H1 (cell line): Measurements from ENCODE around the gene MAP2K5. TPM values are rescaled to one million over a fixed set of nuclear protein-coding genes. Genes with fewer than 3 reads are reported as not detected.

Experiments
- CTCF ChIA-PET: fragments of 300-600 bp; sonication (Branson Sonifier 250); formaldehyde crosslinking; loops from one replicate; lab custom pipeline; 2021; ENCODE audit not compliant: partially characterized antibody; lab: Charles Lee
- POLR2A ChIA-PET: fragments of 300-600 bp; sonication (Branson Sonifier 250); formaldehyde crosslinking; loops from one replicate; lab custom pipeline; 2021; ENCODE audit warnings: inconsistent platforms; ENCODE audit not compliant: partially characterized antibody; lab: Charles Lee
- DNase-seq, 2 experiments: peaks; one replicate each; pipeline versions ENCODE4 v3.0.0 to v3.0.0-alpha.2; 2010 to 2022; ENCODE audit warnings: low spot score in 2 of 2, low read depth in 1 of 2, mixed read lengths in 1 of 2
- FAIRE-seq: peaks from 2 replicates; lab custom pipeline; 2011; peaks lifted over from hg19 to GRCh38; lab: Jason Lieb, UNC
- H2AFZ ChIP-seq: 2 replicates; pipeline ENCODE4 v1.8.1; 2012; ENCODE audit warnings: low read length, inconsistent platforms
- H2AK5ac ChIP-seq: 2 replicates; pipeline ENCODE4 v1.6.1; 2013; ENCODE audit warnings: low read depth, low read length
- H2BK120ac ChIP-seq: replicated peaks from 2 replicates; pipeline ENCODE3; 2013; ENCODE audit warnings: low read depth, low read length, inconsistent platforms
- H2BK12ac ChIP-seq: 2 replicates; pipeline ENCODE4 v1.6.1; 2013; ENCODE audit warnings: low read depth, low read length
- H2BK15ac ChIP-seq: 2 replicates; pipeline ENCODE4 v1.6.1; 2013; ENCODE audit warnings: low read length
- H2BK20ac ChIP-seq: 2 replicates; pipeline ENCODE4 v1.6.1; 2013; ENCODE audit warnings: low read length
- H2BK5ac ChIP-seq: 2 replicates; pipeline ENCODE4 v1.6.1; 2013; ENCODE audit warnings: low read depth, low read length
- H3K14ac ChIP-seq: 2 replicates; pipeline ENCODE4 v1.6.1; 2013; ENCODE audit warnings: inconsistent platforms; ENCODE audit not compliant: insufficient read length
- H3K18ac ChIP-seq: 2 replicates; pipeline ENCODE4 v1.6.1; 2013; ENCODE audit warnings: low read length; ENCODE audit errors: extremely low read depth
- H3K23ac ChIP-seq: 2 replicates; pipeline ENCODE4 v1.6.1; 2013; ENCODE audit warnings: inconsistent platforms; ENCODE audit not compliant: insufficient read length
- H3K23me2 ChIP-seq: 2 replicates; pipeline ENCODE4 v1.6.1; 2013; ENCODE audit warnings: low read depth, low read length
- H3K27ac ChIP-seq: 2 replicates; pipeline ENCODE4 v1.6.1; 2011; ENCODE audit warnings: low read depth, low read length, inconsistent platforms
- H3K27me3 ChIP-seq, 4 experiments: replicated peaks in 1 of 4; 1 replicate in 1 of 4; 2 replicates in 3 of 4; pipeline versions ENCODE4 v1.6.1 to v1.8.1; 2011 to 2013; ENCODE audit warnings: low read length in 3 of 4, mild to moderate bottlenecking in 3 of 4, inconsistent platforms in 2 of 4, mixed read lengths in 2 of 4, moderate library complexity in 1 of 4; ENCODE audit not compliant: control insufficient read depth in 3 of 4, insufficient read depth in 3 of 4; ENCODE audit errors: extremely low read depth in 1 of 4
- H3K36me3 ChIP-seq, 4 experiments: 2 replicates each; pipeline versions ENCODE4 v1.6.1 to v1.8.1; 2011 to 2013; ENCODE audit warnings: mild to moderate bottlenecking in 4 of 4, low read length in 3 of 4, moderate library complexity in 2 of 4, control low read depth in 1 of 4, inconsistent platforms in 1 of 4; ENCODE audit not compliant: insufficient read depth in 4 of 4, control insufficient read depth in 2 of 4
- H3K4ac ChIP-seq: replicated peaks from 2 replicates; pipeline ENCODE3; 2013; ENCODE audit warnings: low read length, low read depth, mixed read lengths, inconsistent platforms; ENCODE audit not compliant: insufficient read length
- H3K4me1 ChIP-seq, 4 experiments: replicated peaks in 1 of 4; 1 replicate in 1 of 4; 2 replicates in 3 of 4; pipeline versions ENCODE4 v1.6.1 to v1.8.1; 2011 to 2013; ENCODE audit warnings: low read length in 3 of 4, inconsistent platforms in 2 of 4, mixed read lengths in 1 of 4; ENCODE audit not compliant: insufficient read depth in 4 of 4, control insufficient read depth in 3 of 4
- H3K4me2 ChIP-seq, 2 experiments: 2 replicates each; pipeline versions ENCODE4 v1.6.1 to v1.8.1; 2011 to 2013; ENCODE audit warnings: low read depth in 2 of 2, low read length in 2 of 2, control low read depth in 1 of 2, inconsistent platforms in 1 of 2, mild to moderate bottlenecking in 1 of 2; ENCODE audit not compliant: insufficient read depth in 1 of 2
- H3K4me3 ChIP-seq, 4 experiments: fragments of 200-600, 300-600 bp in 1 of 4; sonication (generic), shearing (Covaris generic), sonication (Bioruptor Twin) in 1 of 4; 2 replicates each; pipeline versions ENCODE4 v1.5.1 to v1.8.1; 2011 to 2016; ENCODE audit warnings: low read length in 4 of 4, low read depth in 3 of 4, control low read depth in 2 of 4, inconsistent platforms in 2 of 4, mild to moderate bottlenecking in 2 of 4, mixed read lengths in 1 of 4, moderate library complexity in 1 of 4; ENCODE audit not compliant: insufficient read depth in 2 of 4; ENCODE audit errors: extremely low read depth in 1 of 4
- H3K56ac ChIP-seq: replicated peaks from 2 replicates; pipeline ENCODE3; 2013; ENCODE audit warnings: low read depth, mild to moderate bottlenecking, mixed read lengths, low read length, inconsistent platforms; ENCODE audit not compliant: insufficient read length
- H3K79me1 ChIP-seq: 2 replicates; pipeline ENCODE4 v1.6.1; 2013; ENCODE audit warnings: low read depth, low read length, control low read depth
- H3K79me2 ChIP-seq, 2 experiments: 2 replicates each; pipeline versions ENCODE4 v1.6.1 to v1.8.1; 2012 to 2013; ENCODE audit warnings: low read length in 2 of 2, mild to moderate bottlenecking in 2 of 2, inconsistent platforms in 1 of 2; ENCODE audit not compliant: insufficient read depth in 2 of 2, control insufficient read depth in 1 of 2
- H3K9ac ChIP-seq, 4 experiments: replicated peaks in 1 of 4; 1 replicate in 1 of 4; 2 replicates in 3 of 4; pipeline versions ENCODE4 v1.6.1 to v1.8.1; 2011 to 2013; ENCODE audit warnings: low read depth in 3 of 4, low read length in 3 of 4, control low read depth in 2 of 4, mild to moderate bottlenecking in 2 of 4, moderate library complexity in 2 of 4, inconsistent platforms in 1 of 4; ENCODE audit errors: extremely low read depth in 1 of 4
- H3K9me3 ChIP-seq, 2 experiments: 2 replicates each; pipeline versions ENCODE4 v1.6.1 to v1.8.1; 2012 to 2013; ENCODE audit warnings: mild to moderate bottlenecking in 2 of 2, moderate library complexity in 2 of 2, control low read depth in 1 of 2, inconsistent platforms in 1 of 2, low read depth in 1 of 2, low read length in 1 of 2, mixed read lengths in 1 of 2; ENCODE audit not compliant: insufficient read depth in 2 of 2
- H4K20me1 ChIP-seq, 2 experiments: replicated peaks in 1 of 2; 2 replicates each; pipeline versions ENCODE3 to v1.8.1; 2011 to 2013; ENCODE audit warnings: inconsistent platforms in 2 of 2, low read length in 2 of 2, mild to moderate bottlenecking in 1 of 2; ENCODE audit not compliant: insufficient read depth in 2 of 2, control insufficient read depth in 1 of 2
- H4K5ac ChIP-seq: 2 replicates; pipeline ENCODE4 v1.6.1; 2013; ENCODE audit warnings: low read length, low read depth, mixed read lengths, inconsistent platforms; ENCODE audit not compliant: insufficient read length
- H4K8ac ChIP-seq: 2 replicates; pipeline ENCODE4 v1.8.0; 2013; ENCODE audit warnings: mild to moderate bottlenecking, moderate library complexity, low read length, inconsistent platforms; ENCODE audit not compliant: insufficient read depth; ENCODE audit errors: extremely low read depth
- H4K91ac ChIP-seq: replicated peaks from 2 replicates; pipeline ENCODE3; 2013; ENCODE audit warnings: low read length, mixed read lengths, inconsistent platforms; ENCODE audit not compliant: insufficient read length
- CEBPB ChIP-seq: IDR thresholded peaks from 2 replicates; pipeline ENCODE4 v1.6.1; 2012; ENCODE audit warnings: low read depth, low read length
- CREB1 ChIP-seq: IDR thresholded peaks from 2 replicates; pipeline ENCODE4 v1.6.1; 2012; ENCODE audit warnings: inconsistent platforms
- FOSL1 ChIP-seq: IDR thresholded peaks from 2 replicates; pipeline ENCODE4 v1.6.1; 2011; ENCODE audit warnings: mild to moderate bottlenecking, low read depth, low read length, moderate library complexity; ENCODE audit not compliant: insufficient read depth
- HDAC6 ChIP-seq: IDR thresholded peaks from one replicate; pipeline ENCODE4 v1.7.1; 2012; ENCODE audit warnings: low read depth, mild to moderate bottlenecking, inconsistent platforms, low read length, moderate library complexity
- MAFK ChIP-seq: IDR thresholded peaks from 2 replicates; pipeline ENCODE4 v1.6.1; 2012; ENCODE audit warnings: low read depth, mild to moderate bottlenecking, improper control_type of control experiment, low read length
- POU5F1 ChIP-seq: IDR thresholded peaks from 2 replicates; pipeline ENCODE4 v1.6.1; 2011; ENCODE audit warnings: low read depth, mild to moderate bottlenecking, low read length, moderate library complexity
- SIX5 ChIP-seq: IDR thresholded peaks from 2 replicates; pipeline ENCODE4 v1.6.1; 2011; ENCODE audit warnings: mild to moderate bottlenecking, low read depth, low read length
- SP2 ChIP-seq: IDR thresholded peaks from 2 replicates; pipeline ENCODE4 v1.6.1; 2012; ENCODE audit warnings: mild to moderate bottlenecking, low read length, inconsistent platforms
- SRF ChIP-seq: IDR thresholded peaks from 2 replicates; pipeline ENCODE4 v1.6.1; 2011; ENCODE audit warnings: mild to moderate bottlenecking, low read depth, low read length, moderate library complexity
- TAF1 ChIP-seq: IDR thresholded peaks from 2 replicates; pipeline ENCODE4 v1.6.1; 2011; ENCODE audit warnings: mild to moderate bottlenecking, low read depth, low read length
- TBP ChIP-seq: IDR thresholded peaks from 2 replicates; pipeline ENCODE4 v1.6.1; 2011; ENCODE audit warnings: low read depth, low read length, improper control_type of control experiment
- TEAD4 ChIP-seq: IDR thresholded peaks from 2 replicates; pipeline ENCODE4 v1.6.1; 2012; ENCODE audit warnings: low read depth, low read length, inconsistent platforms, mixed read lengths
- YY1 ChIP-seq: IDR thresholded peaks from 2 replicates; pipeline ENCODE4 v1.6.1; 2011; ENCODE audit warnings: low read depth, mild to moderate bottlenecking, low read length
- ZNF274 ChIP-seq: IDR thresholded peaks from 2 replicates; pipeline ENCODE4 v1.7.0; 2012; ENCODE audit warnings: low read length, borderline replicate concordance; ENCODE audit errors: extremely low read depth
- WGBS, 2 experiments: shearing (Covaris generic) in 1 of 2; methylation state at CpG; one replicate each; pipeline versions ENCODE4 v1.1.6 to v1.1.7; 2013 to 2015; ENCODE audit warnings: low lambda C conversion rate in 2 of 2, mixed read lengths in 2 of 2, inconsistent platforms in 1 of 2, low coverage in 1 of 2, missing lambda C conversion rate in 1 of 2; ENCODE audit not compliant: insufficient replicate concordance in 2 of 2, insufficient coverage in 1 of 2, insufficient read length in 1 of 2; ENCODE audit errors: extremely low coverage in 1 of 2, missing lambda C conversion rate in 1 of 2; 5-methylcytosine and 5-hydroxymethylcytosine counted together
- polyA plus RNA-seq, 7 experiments: library from polyadenylated mRNA; depleted of rRNA in 3 of 7; stranded (reverse) in 5 of 7; unstranded in 2 of 7; fragments of >200 nt in 5 of 7; fragments of 200-250 nt in 2 of 7; gene quantifications; 1 replicate in 5 of 7; 2 replicates in 1 of 7; 4 replicates in 1 of 7; pipeline versions ENCODE4 v1.2.1 to v1.2.3, GENCODE V29; 2011 to 2013; ENCODE audit warnings: missing spikeins in 2 of 7, mixed read lengths in 2 of 7
- total RNA-seq: library from RNA; stranded (reverse); fragmentation: NEBNext Ultra II Directional; extraction: Animal tissue kit (Norgen Biotek cat#: 25700); gene quantifications from 2 replicates; pipeline ENCODE4 v1.2.1, GENCODE V29; 2021

The MAP2K5 gene
- total and polyA plus RNA-seq, 2 of the 8 experiments (the other 6 are each of a cell fraction or from before 2014, with no cell fraction given) = 4.4 to 15.8 TPM

DNA sequence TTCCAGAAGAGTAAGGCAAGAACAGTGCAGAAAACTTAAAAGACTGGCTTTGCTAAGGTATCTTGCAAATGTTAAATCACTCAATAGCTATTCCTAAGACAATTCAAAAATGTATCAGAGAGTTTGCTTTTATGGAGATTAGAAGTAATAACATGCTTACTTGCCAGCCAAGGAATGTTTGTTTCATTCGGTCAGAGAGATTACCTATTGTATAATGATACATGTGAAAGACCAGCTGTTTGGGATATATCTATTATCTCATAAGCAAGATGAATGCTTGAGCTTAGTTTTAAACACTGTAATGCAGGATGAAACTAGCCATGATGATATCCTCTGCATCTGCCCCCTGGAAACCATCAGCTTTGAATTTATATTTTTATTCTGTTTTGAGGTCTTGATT lies 70.7 kb downstream of the MAP2K5 start:
- no peak overlapping the region for H3K4me3 ChIP-seq
- H3K9ac ChIP-seq = no peak overlapping the region
- FAIRE-seq = no peak
- no peak overlapping the region for H2BK20ac ChIP-seq
- H4K8ac ChIP-seq = no peak overlapping the region
- H3K4me2 ChIP-seq = no peak overlapping the region
- DNase-seq = no peak
- H2BK15ac ChIP-seq = no peak overlapping the region
- H2BK120ac ChIP-seq = no peak overlapping the region
- no peak overlapping the region for H3K18ac ChIP-seq
- no peak overlapping the region for H3K56ac ChIP-seq
- no peak overlapping the region for H3K14ac ChIP-seq
- no peak overlapping the region for H4K5ac ChIP-seq
- 85% methylated on average over 1 of the region's 1 CpG; no CpG with 5 or more reads in 1 of the 2 experiments for WGBS, 2 experiments
- no peaks in the 10 kb centered on the region for H3K79me1 ChIP-seq
- peaks cover 0 to 3% (median 1%) of the 10 kb centered on the region in 4 experiments; a peak in 2 of 7 replicates for H3K4me1 ChIP-seq
- no peak overlapping the region for H4K91ac ChIP-seq
- H2BK5ac ChIP-seq = no peak overlapping the region
- no peak overlapping the region for H3K4ac ChIP-seq
- ChIA-PET POLR2A (interaction anchor here (1.1 kb wide), 1 partner anchor 19 kb away, joined by 5 read pairs; no protein-coding TSS in a partner anchor), CTCF (interaction anchor here (0.6 to 2.3 kb wide), 20 partner anchors 10 to 221 kb away, joined by 3 to 20 read pairs (median 4); no protein-coding TSS in a partner anchor)
- no peak overlapping the region for H2AFZ ChIP-seq
- H2BK12ac ChIP-seq = no peak overlapping the region
- H3K9me3 ChIP-seq = no peaks in the 10 kb centered on the region
- H3K36me3 ChIP-seq = no peaks in the 10 kb centered on the region
- no peak overlapping the region for H3K27ac ChIP-seq
- no peaks in the 10 kb centered on the region for H3K23me2 ChIP-seq
- H3K27me3 ChIP-seq = no peaks in the 10 kb centered on the region
- H2AK5ac ChIP-seq = no peak overlapping the region
- no peak overlapping the region for H3K23ac ChIP-seq
- no peaks in the 10 kb centered on the region for H4K20me1 ChIP-seq
- H3K79me2 ChIP-seq = no peaks in the 10 kb centered on the region
- TF ChIP-seq MAFK (no peak), TAF1 (no peak), HDAC6 (no peak), YY1 (no peak), POU5F1 (no peak), SRF (no peak), TBP (no peak), SIX5 (no peak), SP2 (no peak), TEAD4 (no peak), FOSL1 (no peak), CREB1 (no peak), ZNF274 (no peak), CEBPB (no peak)
